ENCODE results near the gene INTS4. TPM values are rescaled to one million over a fixed set of nuclear protein-coding genes. Genes with fewer than 3 reads are reported as not detected.
A peak's percentile ranks its signal among the peaks of the same experiment; 100 is the strongest.
"Not testable (repeated sequence)": the region's sequence is repeated elsewhere in the genome, so short reads cannot be mapped to it uniquely, and the experiment has no call there.

INTS4 gene
- total and polyA plus RNA-seq, 7 donors, result 10.1 to 18.6 (median 12.6) TPM

GRCh38 chr11:78031629-78032028, 37.2 kb upstream of the INTS4 start:
- DNase-seq (no peak), ATAC-seq (no peak)
- no peak for TF ChIP-seq CTCF (IDR thresholded peaks at IDR 0.05)
- WGBS, 3 donors, result 89 to 92% (median 91%) methylated on average over 3 of the region's 3 CpGs
- H3K36me3 ChIP-seq (ENCODE audit: insufficient read depth in 1 of 2, low read depth in 1 of 2), result no peaks in the 10 kb centered on the region
- H3K9me3 ChIP-seq, result no peaks in the 10 kb centered on the region
- H3K4me3 ChIP-seq, result no peak overlapping the region
- no peak overlapping the region for H3K27ac ChIP-seq
- H3K4me1 ChIP-seq, result peaks cover 6% of the 10 kb centered on the region
- intact Hi-C loops (cut with DNase I), result no loop called here
- no peaks in the 10 kb centered on the region for H3K27me3 ChIP-seq (ENCODE audit: insufficient read depth in 3 of 3, low read length in 2 of 3)

GRCh38 chr11:78030429-78031325, 36.2 kb upstream of the INTS4 start:
- peak in 1 of 2 donors; percentile 28 for DNase-seq
- no peaks in the 10 kb centered on the region for H3K9me3 ChIP-seq
- peaks cover 6% of the 10 kb centered on the region for H3K4me1 ChIP-seq
- no peaks in the 10 kb centered on the region for H3K27me3 ChIP-seq (ENCODE audit: insufficient read depth in 3 of 3, low read length in 2 of 3)
- WGBS, 3 donors, result 17 to 19% (median 18%) methylated on average over 7 of the region's 7 CpGs
- intact Hi-C loops (cut with DNase I), result no loop called here
- H3K27ac ChIP-seq, result no peak overlapping the region
- peak; percentile 35 to 78 (median 72) for ATAC-seq
- no peak for TF ChIP-seq CTCF (IDR thresholded peaks at IDR 0.05)
- no peaks in the 10 kb centered on the region for H3K36me3 ChIP-seq (ENCODE audit: insufficient read depth in 1 of 2, low read depth in 1 of 2)
- no peak overlapping the region for H3K4me3 ChIP-seq

- 59 to 76% (median 65%) methylated on average over 9 of the region's 9 CpGs for WGBS, 3 donors
- H3K27me3 ChIP-seq (ENCODE audit: insufficient read depth in 3 of 3, low read length in 2 of 3); H3K4me1 ChIP-seq; H3K9me3 ChIP-seq; DNase-seq; H3K36me3 ChIP-seq (ENCODE audit: insufficient read depth in 1 of 2, low read depth in 1 of 2); H3K4me3 ChIP-seq; H3K27ac ChIP-seq; intact Hi-C loops (cut with DNase I); ATAC-seq: not testable (repeated sequence)
These were observed 34.0 kb upstream of the INTS4 start for GRCh38 chr11:78028423-78028822.

- Histone ChIP-seq H3K36me3 (ENCODE audit: insufficient read depth in 1 of 2, low read depth in 1 of 2) (no peaks in the 10 kb centered on the region), H3K27me3 (ENCODE audit: insufficient read depth in 3 of 3, low read length in 2 of 3) (no peaks in the 10 kb centered on the region), H3K9me3 (no peaks in the 10 kb centered on the region), H3K4me1 (peaks cover 6% of the 10 kb centered on the region), H3K4me3 (no peak overlapping the region), H3K27ac (no peak overlapping the region)
- intact Hi-C loops (cut with DNase I), result no loop called here
- no peak for TF ChIP-seq CTCF (IDR thresholded peaks at IDR 0.05)
- DNase-seq (no peak), ATAC-seq (no peak)
- 92 to 95% (median 94%) methylated on average over 2 of the region's 2 CpGs for WGBS, 3 donors
These were observed 33.3 kb upstream of the INTS4 start for GRCh38 chr11:78027759-78028158.

GRCh38 chr11:78025378-78025777, 30.9 kb upstream of the INTS4 start:
- no peak for DNase-seq
- no peak for ATAC-seq
- no peaks in the 10 kb centered on the region for H3K9me3 ChIP-seq
- TF ChIP-seq CTCF (IDR thresholded peaks at IDR 0.05), result no peak
- intact Hi-C loops (cut with DNase I), result no loop called here
- no peaks in the 10 kb centered on the region for H3K27me3 ChIP-seq (ENCODE audit: insufficient read depth in 3 of 3, low read length in 2 of 3)
- H3K4me3 ChIP-seq, result no peak overlapping the region
- no peaks in the 10 kb centered on the region for H3K4me1 ChIP-seq
- no peak overlapping the region for H3K27ac ChIP-seq
- H3K36me3 ChIP-seq (ENCODE audit: insufficient read depth in 1 of 2, low read depth in 1 of 2), result no peaks in the 10 kb centered on the region

All from psoas muscle (tissue), 8 donors.